Measurements from ENCODE around the gene MAN1A2. TPM values are rescaled to one million over a fixed set of nuclear protein-coding genes. Genes with fewer than 3 reads are reported as not detected.

Gene MAN1A2
- total RNA-seq, 1 experiment from 2014 or later, result 38.1 TPM

DNA sequence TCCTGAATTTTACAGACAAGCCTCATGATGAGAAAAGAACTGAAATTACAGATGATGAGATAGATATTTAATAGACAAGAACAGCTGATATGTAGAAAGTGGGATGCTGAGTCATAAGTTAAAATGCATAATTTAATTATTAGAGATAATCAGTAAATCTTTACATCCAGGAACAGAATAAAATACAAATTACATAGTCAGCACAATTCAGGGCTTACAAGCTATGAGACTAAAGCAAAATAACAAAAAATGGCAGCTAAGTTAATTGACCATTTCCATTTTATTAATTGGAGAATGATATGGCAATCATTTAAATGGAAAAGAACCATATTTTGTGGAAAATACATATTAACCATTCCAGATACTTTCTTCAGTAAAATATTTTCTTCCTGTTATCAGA is 40.2 kb upstream of the MAN1A2 start:
- Histone ChIP-seq H3K9me3 (ENCODE audit: control insufficient read depth in 1 of 2, insufficient read depth in 1 of 2, low read depth in 1 of 2, low read length in 2 of 2) (no peaks in the 10 kb centered on the region), H3K36me3 (ENCODE audit: control insufficient read depth in 1 of 2, insufficient read depth in 2 of 2, low read length in 2 of 2) (no peaks in the 10 kb centered on the region), H3K4me1 (ENCODE audit: control insufficient read depth in 1 of 2, insufficient read depth in 2 of 2, low read length in 2 of 2) (no peaks in the 10 kb centered on the region), H3K27me3 (ENCODE audit: insufficient read depth, low read length) (peaks cover 24% of the 10 kb centered on the region; the same call in 1 of the 2 replicates), H3K4me3 (replicated peaks in 1 of 2; ENCODE audit: low read depth in 1 of 2, low read length in 2 of 2) (no peak overlapping the region), H3K27ac (ENCODE audit: low read depth, low read length) (no peak overlapping the region), H3K9me2 (ENCODE audit: insufficient read depth) (no peaks in the 10 kb centered on the region), H3K9ac (ENCODE audit: low read length) (no peak overlapping the region), H3K79me2 (ENCODE audit: insufficient read depth, low read length) (no peaks in the 10 kb centered on the region), H4K20me1 (ENCODE audit: insufficient read depth) (no peaks in the 10 kb centered on the region), H2AFZ (ENCODE audit: low read depth, low read length, poor library complexity, severe bottlenecking) (no peak overlapping the region), H3K4me2 (ENCODE audit: low read length) (no peak overlapping the region)
- no TSS peak for BruUV-seq (replicated peaks)
- DNase-seq (ENCODE audit: low read depth, low spot score), result no peak
- ChIA-PET RAD21 (ENCODE audit: low non-redundant PET in 1 of 2, low total read pairs in 2 of 2, uncharacterized antibody in 2 of 2, unreplicated experiment in 2 of 2) (no interaction called here), CTCF (no interaction called here), POLR2A (no interaction called here)
- ATAC-seq, result no peak
- TF ChIP-seq ELF1 (IDR thresholded peaks at IDR 0.05; ENCODE audit: borderline replicate concordance, low read depth), result no peak
- no peak for TF ChIP-seq ZBTB33 (IDR thresholded peaks at IDR 0.05; ENCODE audit: extremely low read depth, insufficient replicate concordance, low read length)
- no peak for TF ChIP-seq JUND (IDR thresholded peaks at IDR 0.05)
- no peak for TF ChIP-seq MAX (IDR thresholded peaks at IDR 0.05)
- no peak for TF ChIP-seq ATF3 (IDR thresholded peaks at IDR 0.05)
- TF ChIP-seq CEBPB (IDR thresholded peaks at IDR 0.05; ENCODE audit: low read depth), result no peak
- no peak for TF ChIP-seq RAD21 (IDR thresholded peaks at IDR 0.05; ENCODE audit: low read depth)
- no peak for TF ChIP-seq CBX3 (IDR thresholded peaks at IDR 0.05; ENCODE audit: low read depth)
- intact Hi-C loops (cut with micrococcal nuclease), result no loop called here

All from HCT116 (cell line).